ENCODE results near the gene EPHA1. TPM values are rescaled to one million over a fixed set of nuclear protein-coding genes. Genes with fewer than 3 reads are reported as not detected.
"Not testable (repeated sequence)": the region's sequence is repeated elsewhere in the genome, so short reads cannot be mapped to it uniquely, and the experiment has no call there.

EPHA1 gene
- total and polyA plus RNA-seq, 7 experiments from 2014 or later, result 4.1 to 63.1 (median 33.6) TPM

DNA sequence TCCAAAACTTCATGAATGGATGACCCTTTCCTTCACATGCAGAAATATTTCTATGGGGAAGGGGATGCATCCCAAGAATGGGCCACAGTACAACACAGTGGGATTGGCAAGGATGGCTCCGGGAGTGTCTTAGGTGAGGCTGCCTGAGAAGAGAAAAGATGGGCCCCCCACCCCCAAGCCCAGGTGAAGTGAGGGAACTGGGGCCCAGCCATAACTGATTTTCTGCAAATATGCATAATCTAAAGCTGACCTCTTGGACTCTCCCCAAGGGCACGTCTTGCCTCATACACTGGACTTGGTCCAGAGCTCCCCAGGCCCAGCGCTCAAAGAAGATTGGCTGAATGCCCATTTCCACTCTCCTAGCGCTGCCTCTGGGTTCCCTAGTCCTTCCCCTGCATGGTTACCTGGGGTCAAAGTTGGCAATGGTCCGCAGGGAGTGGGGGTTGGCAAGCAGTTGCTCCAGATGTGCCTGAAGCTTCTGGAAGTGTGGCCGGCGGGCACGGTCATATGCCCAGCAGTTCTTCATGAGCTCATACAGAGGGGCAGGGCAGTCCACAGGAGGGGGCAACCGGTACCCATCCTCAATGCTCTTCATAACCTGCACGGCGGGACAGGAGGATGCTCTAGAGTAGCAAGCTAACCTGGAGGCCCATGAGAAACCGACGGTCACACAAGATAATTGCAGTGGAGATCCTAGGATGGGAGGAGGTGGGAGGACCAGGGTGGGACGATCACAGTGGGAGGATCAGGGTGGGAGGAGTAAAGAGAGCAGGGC is 15.2 kb downstream of the EPHA1 start:
- no peak for DNase-seq
- Histone ChIP-seq H3K4me1 (ENCODE audit: control insufficient read depth in 2 of 2, insufficient read depth in 2 of 2, low read length in 2 of 2) (no peaks in the 10 kb centered on the region), H3K4me3 (ENCODE audit: low read length) (no peak overlapping the region), H3K9me3 (ENCODE audit: control insufficient read depth in 2 of 3, low read length in 3 of 3) (no peaks in the 10 kb centered on the region), H3K36me3 (ENCODE audit: control insufficient read depth in 2 of 3, insufficient read depth in 3 of 3, low read length in 3 of 3) (peaks cover 0 to 98% (median 20%) of the 10 kb centered on the region in 3 experiments), H3K27ac (ENCODE audit: low read depth, low read length) (no peak overlapping the region), H3K27me3 (ENCODE audit: control insufficient read depth in 2 of 2, insufficient read depth in 2 of 2, low read length in 2 of 2) (no peaks in the 10 kb centered on the region)
- H3K4me3 Mint-ChIP-seq, result no peak overlapping the region
- no peaks in the 10 kb centered on the region for H3K27me3 Mint-ChIP-seq
- POLR2A ChIA-PET, result interaction anchor here (0.9 to 3.4 kb wide), 5 partner anchors 9 to 16 kb away, joined by 3 to 19 read pairs (median 3); partner anchors contain the start of gene EPHA1
- CTCF ChIA-PET, result interaction anchor here (0.7 to 1.3 kb wide), 5 partner anchors 9 to 23 kb away, joined by 3 read pairs; no protein-coding TSS in a partner anchor
- intact Hi-C loops (cut with micrococcal nuclease), result no loop called here
- H3K27ac Mint-ChIP-seq, result peak overlapping the region in 7 of 9 donors; percentile 25 to 87 (median 52)
- H3K9me3 Mint-ChIP-seq, result no peaks in the 10 kb centered on the region
- H3K4me1 Mint-ChIP-seq, result peaks cover 7 to 27% (median 18%) of the 10 kb centered on the region in 7 donors
- H3K36me3 Mint-ChIP-seq, result peaks cover 9 to 40% (median 11%) of the 10 kb centered on the region in 5 donors
- ATAC-seq, result no peak

DNA sequence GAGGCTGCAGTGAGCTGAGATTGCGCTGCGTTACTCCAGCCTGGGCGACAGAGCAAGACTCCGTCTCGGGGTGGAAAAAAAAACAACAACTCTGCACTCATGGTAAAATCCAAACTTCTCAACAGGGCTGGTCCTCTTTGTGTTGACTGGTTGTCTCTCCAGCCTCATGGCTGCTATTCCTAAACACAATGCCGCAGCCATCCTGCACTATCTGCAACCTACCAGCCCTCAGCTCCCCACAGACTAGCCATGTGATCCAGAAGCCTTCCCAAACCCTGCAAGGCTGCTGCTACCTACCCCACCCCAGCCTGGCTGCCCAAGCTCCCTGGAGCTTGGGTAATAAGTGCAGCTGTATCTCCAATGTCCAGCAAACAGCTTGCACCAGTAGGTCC is 15.8 kb downstream of the EPHA1 start:
- Histone ChIP-seq H3K4me1 (ENCODE audit: control insufficient read depth in 2 of 2, insufficient read depth in 2 of 2, low read length in 2 of 2) (no peaks in the 10 kb centered on the region), H3K4me3 (ENCODE audit: low read length) (no peak overlapping the region)

DNA sequence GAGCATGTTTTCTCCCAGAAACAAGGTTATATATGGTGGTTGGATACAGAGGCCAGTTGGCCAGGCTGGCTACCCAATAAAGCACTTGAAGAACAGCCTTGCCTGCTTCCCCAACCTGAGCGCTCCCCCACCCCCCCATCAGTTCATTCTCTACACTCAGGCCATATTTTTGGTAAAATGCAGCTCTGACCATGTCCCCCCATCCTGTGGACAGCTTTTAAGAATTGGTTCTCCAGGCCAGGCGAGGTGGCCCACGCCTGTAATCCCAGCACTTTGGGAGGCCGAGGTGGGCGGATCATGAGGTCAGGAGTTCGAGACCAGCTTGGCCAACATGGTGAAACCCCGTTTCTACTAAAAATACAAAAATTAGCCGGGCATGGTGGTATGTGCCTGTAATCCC is 16.2 kb downstream of the EPHA1 start:
- ChIA-PET CTCF (interaction anchor here (1.1 kb wide), 1 partner anchor 24 kb away, joined by 3 read pairs; no protein-coding TSS in a partner anchor), POLR2A (interaction anchor here (0.6 to 3.4 kb wide), 7 partner anchors 9 to 152 kb away, joined by 3 to 19 read pairs (median 3); partner anchors contain the start of gene EPHA1)
- H3K4me1 ChIP-seq (ENCODE audit: control insufficient read depth in 2 of 2, insufficient read depth in 2 of 2, low read length in 2 of 2); H3K9me3 Mint-ChIP-seq; H3K27ac ChIP-seq (ENCODE audit: low read depth, low read length); H3K4me3 ChIP-seq (ENCODE audit: low read length); H3K4me3 Mint-ChIP-seq; intact Hi-C loops (cut with micrococcal nuclease); H3K27me3 ChIP-seq (ENCODE audit: control insufficient read depth in 2 of 2, insufficient read depth in 2 of 2, low read length in 2 of 2); H3K9me3 ChIP-seq (ENCODE audit: control insufficient read depth in 2 of 3, low read length in 3 of 3); H3K27me3 Mint-ChIP-seq; DNase-seq; ATAC-seq: not testable (repeated sequence)
- peaks cover 7 to 27% (median 21%) of the 10 kb centered on the region in 7 donors for H3K4me1 Mint-ChIP-seq
- peak overlapping the region in 3 of 9 donors; percentile 21 to 71 (median 63) for H3K27ac Mint-ChIP-seq
- peaks cover 5 to 33% (median 9%) of the 10 kb centered on the region in 5 donors for H3K36me3 Mint-ChIP-seq
- H3K36me3 ChIP-seq (ENCODE audit: control insufficient read depth in 2 of 3, insufficient read depth in 3 of 3, low read length in 3 of 3), result peaks cover 0 to 98% (median 19%) of the 10 kb centered on the region in 3 experiments

More for the DNA sequence above, 15.8 kb downstream of the EPHA1 start:
- Mint-ChIP-seq H3K4me3 (no peak overlapping the region), H3K4me1 (peaks cover 7 to 27% (median 19%) of the 10 kb centered on the region in 7 donors), H3K36me3 (peaks cover 9 to 38% (median 11%) of the 10 kb centered on the region in 5 donors), H3K27ac (peak overlapping the region in 4 of 9 donors; percentile 11 to 58 (median 50)), H3K9me3 (no peaks in the 10 kb centered on the region), H3K27me3 (no peaks in the 10 kb centered on the region)
- Histone ChIP-seq H3K9me3 (ENCODE audit: control insufficient read depth in 2 of 3, low read length in 3 of 3) (no peaks in the 10 kb centered on the region), H3K36me3 (ENCODE audit: control insufficient read depth in 2 of 3, insufficient read depth in 3 of 3, low read length in 3 of 3) (peaks cover 0 to 98% (median 20%) of the 10 kb centered on the region in 3 experiments), H3K27me3 (ENCODE audit: control insufficient read depth in 2 of 2, insufficient read depth in 2 of 2, low read length in 2 of 2) (no peaks in the 10 kb centered on the region), H3K27ac (ENCODE audit: low read depth, low read length) (no peak overlapping the region)
- DNase-seq (no peak), ATAC-seq (no peak)
- CTCF ChIA-PET, result interaction anchor here (0.7 to 1.1 kb wide), 2 partner anchors 14 to 23 kb away, joined by 3 read pairs; no protein-coding TSS in a partner anchor
- intact Hi-C loops (cut with micrococcal nuclease), result no loop called here
- POLR2A ChIA-PET, result interaction anchor here (1.0 to 3.4 kb wide), 5 partner anchors 9 to 143 kb away, joined by 3 to 19 read pairs (median 3); partner anchors contain the start of gene EPHA1

DNA sequence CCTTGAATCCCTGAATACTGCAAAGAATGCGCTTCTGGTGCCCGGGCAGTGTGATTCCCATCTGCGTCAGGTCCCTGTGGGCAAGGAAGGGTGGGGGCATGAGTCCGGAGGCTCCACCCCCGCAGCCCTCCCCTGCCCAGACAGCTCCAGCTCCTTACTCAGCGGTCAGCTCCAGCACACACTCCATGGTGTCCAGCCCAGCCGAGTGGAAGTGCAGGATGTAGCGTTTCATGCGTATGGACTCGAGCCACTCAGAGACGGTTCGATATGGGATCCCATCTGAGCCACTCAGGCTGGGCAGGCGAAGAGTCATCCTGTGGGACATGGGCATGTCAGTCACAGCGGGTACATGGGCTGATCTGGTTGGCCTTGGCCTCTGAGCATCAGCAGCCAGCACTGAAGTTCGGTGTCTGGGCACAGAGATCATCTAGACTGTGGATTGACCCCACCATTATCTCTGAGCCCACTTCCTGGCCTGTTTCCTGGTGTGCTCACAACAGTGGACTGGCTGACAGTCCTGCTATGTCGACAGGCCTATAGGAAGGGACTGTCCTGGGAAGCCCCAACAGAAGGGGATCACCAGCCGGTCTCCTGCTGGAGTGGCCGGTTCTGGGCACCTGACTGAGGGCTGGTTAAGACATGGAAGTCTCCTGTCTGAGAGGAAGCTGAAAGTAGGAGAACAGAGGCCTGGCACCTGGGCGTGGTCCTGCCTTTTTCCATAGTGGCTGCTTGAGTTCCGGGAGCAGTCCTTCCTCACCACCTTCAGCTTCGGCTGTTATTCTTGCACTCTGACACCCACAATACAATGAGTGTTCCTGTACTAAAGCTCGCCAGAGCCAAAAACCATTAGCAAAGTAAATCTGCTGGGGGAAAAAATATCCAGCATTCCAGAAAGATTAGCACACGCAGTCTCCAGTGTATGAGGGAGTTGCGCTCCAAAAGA is 16.9 kb downstream of the EPHA1 start:
- intact Hi-C loops (cut with micrococcal nuclease), result no loop called here
- H3K27ac Mint-ChIP-seq, result peak overlapping the region in 5 of 9 donors; percentile 21 to 71 (median 62)

DNA sequence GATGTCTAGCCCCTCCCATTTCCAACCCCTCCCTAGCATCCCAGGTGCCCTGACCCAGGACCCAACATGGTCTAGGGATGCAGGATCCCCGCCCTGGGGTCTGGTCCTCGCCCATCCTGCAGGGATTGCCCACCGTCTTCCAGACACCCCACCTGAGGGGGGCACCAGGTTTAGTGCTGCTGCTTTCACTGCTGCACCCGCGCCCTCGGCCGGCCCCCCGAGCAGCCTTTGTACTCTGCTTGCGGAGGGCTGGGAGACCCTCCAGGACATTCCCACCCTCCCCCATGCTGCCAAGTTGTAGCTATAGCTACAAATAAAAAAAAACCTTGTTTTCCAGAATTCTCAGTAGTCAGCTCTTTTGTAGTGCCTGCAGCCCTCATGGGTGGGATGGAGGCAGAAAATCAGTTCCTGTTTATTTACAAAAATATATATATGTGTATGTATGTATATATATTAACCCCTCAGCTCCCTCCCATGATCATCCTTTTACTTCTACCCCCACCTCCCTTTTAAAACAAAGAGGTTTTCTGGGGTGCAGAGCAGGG is 17.8 kb downstream of the EPHA1 start:
- POLR2A ChIA-PET, result interaction anchor here (0.6 to 3.8 kb wide), 8 partner anchors 8 to 598 kb away, joined by 3 to 14 read pairs (median 4); no protein-coding TSS in a partner anchor
- peaks cover 5 to 27% (median 9%) of the 10 kb centered on the region in 5 donors for H3K36me3 Mint-ChIP-seq
- intact Hi-C loops (cut with micrococcal nuclease), result no loop called here

More for the DNA sequence above, 16.9 kb downstream of the EPHA1 start:
- ATAC-seq (no peak), DNase-seq (no peak)
- H3K9me3 Mint-ChIP-seq, result no peaks in the 10 kb centered on the region
- Histone ChIP-seq H3K27me3 (ENCODE audit: control insufficient read depth in 2 of 2, insufficient read depth in 2 of 2, low read length in 2 of 2) (no peaks in the 10 kb centered on the region), H3K4me3 (ENCODE audit: low read length) (no peak overlapping the region), H3K9me3 (ENCODE audit: control insufficient read depth in 2 of 3, low read length in 3 of 3) (no peaks in the 10 kb centered on the region), H3K27ac (ENCODE audit: low read depth, low read length) (no peak overlapping the region), H3K36me3 (ENCODE audit: control insufficient read depth in 2 of 3, insufficient read depth in 3 of 3, low read length in 3 of 3) (peaks cover 0 to 98% (median 12%) of the 10 kb centered on the region in 3 experiments), H3K4me1 (ENCODE audit: control insufficient read depth in 2 of 2, insufficient read depth in 2 of 2, low read length in 2 of 2) (no peaks in the 10 kb centered on the region)
- no peak overlapping the region for H3K4me3 Mint-ChIP-seq
- ChIA-PET CTCF (no interaction called here), POLR2A (interaction anchor here (0.6 to 3.4 kb wide), 9 partner anchors 10 to 599 kb away, joined by 3 to 19 read pairs (median 3); no protein-coding TSS in a partner anchor)
- no peaks in the 10 kb centered on the region for H3K27me3 Mint-ChIP-seq
- peaks cover 5 to 29% (median 9%) of the 10 kb centered on the region in 5 donors for H3K36me3 Mint-ChIP-seq
- peaks cover 7 to 25% (median 20%) of the 10 kb centered on the region in 7 donors for H3K4me1 Mint-ChIP-seq

More for the DNA sequence above, 17.8 kb downstream of the EPHA1 start:
- ATAC-seq (no peak), DNase-seq (no peak)
- peak overlapping the region in 2 of 9 donors; percentile 77 to 90 for H3K27ac Mint-ChIP-seq
- no peaks in the 10 kb centered on the region for H3K27me3 Mint-ChIP-seq
- Histone ChIP-seq H3K4me1 (ENCODE audit: control insufficient read depth in 2 of 2, insufficient read depth in 2 of 2, low read length in 2 of 2) (peaks cover 8% of the 10 kb centered on the region in 2 donors), H3K9me3 (ENCODE audit: control insufficient read depth in 2 of 3, low read length in 3 of 3) (no peaks in the 10 kb centered on the region), H3K4me3 (ENCODE audit: low read length) (no peak overlapping the region), H3K27ac (ENCODE audit: low read depth, low read length) (no peak overlapping the region), H3K27me3 (ENCODE audit: control insufficient read depth in 2 of 2, insufficient read depth in 2 of 2, low read length in 2 of 2) (no peaks in the 10 kb centered on the region), H3K36me3 (ENCODE audit: control insufficient read depth in 2 of 3, insufficient read depth in 3 of 3, low read length in 3 of 3) (peaks cover 0 to 89% (median 12%) of the 10 kb centered on the region in 3 experiments)
- no peak overlapping the region for H3K4me3 Mint-ChIP-seq
- H3K9me3 Mint-ChIP-seq, result no peaks in the 10 kb centered on the region
- CTCF ChIA-PET, result no interaction called here
- H3K4me1 Mint-ChIP-seq, result peaks cover 7 to 24% (median 19%) of the 10 kb centered on the region in 7 donors

All from naive thymus-derived CD4-positive, alpha-beta T cell (primary cell).